NB4 (cell line): ENCODE data around the gene NFRKB.
A peak's percentile ranks its signal among the peaks of the same experiment; 100 is the strongest.

Experiments used
- DNase-seq: peaks from one replicate; pipeline ENCODE4 v3.0.0; 2010; ENCODE audit warnings: low read depth
- H3K4me3 ChIP-seq: one replicate; pipeline ENCODE4 v1.5.1; 2011; ENCODE audit warnings: mild to moderate bottlenecking, low read depth, low read length, moderate library complexity
- CTCF ChIP-seq: IDR thresholded peaks from one replicate; pipeline ENCODE4 v1.5.1; 2012; ENCODE audit warnings: low read depth, low read length
- MYC ChIP-seq: IDR thresholded peaks from 2 replicates; pipeline ENCODE4 v1.6.1; 2011; ENCODE audit warnings: low read depth, low read length
- POLR2A ChIP-seq: IDR thresholded peaks from 2 replicates; pipeline ENCODE4 v1.6.1; 2011; ENCODE audit warnings: mild to moderate bottlenecking; ENCODE audit not compliant: insufficient read length; ENCODE audit errors: extremely low read depth
- TF ChIP-seq, protein P1 (sequence below): IDR thresholded peaks from 2 replicates; pipeline ENCODE4 v1.6.1; 2011; ENCODE audit warnings: low read depth, low read length

Gene NFRKB

GRCh38 chr11:129888451-129888850 lies 6.9 kb downstream of the NFRKB start:
- no peak overlapping the region for H3K4me3 ChIP-seq
- no peak for TF ChIP-seq MYC
- TF ChIP-seq CTCF, result no peak
- TF ChIP-seq, protein P1, sequence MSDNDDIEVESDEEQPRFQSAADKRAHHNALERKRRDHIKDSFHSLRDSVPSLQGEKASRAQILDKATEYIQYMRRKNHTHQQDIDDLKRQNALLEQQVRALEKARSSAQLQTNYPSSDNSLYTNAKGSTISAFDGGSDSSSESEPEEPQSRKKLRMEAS, result no peak
- TF ChIP-seq POLR2A, result no peak
- no peak for DNase-seq

DNA sequence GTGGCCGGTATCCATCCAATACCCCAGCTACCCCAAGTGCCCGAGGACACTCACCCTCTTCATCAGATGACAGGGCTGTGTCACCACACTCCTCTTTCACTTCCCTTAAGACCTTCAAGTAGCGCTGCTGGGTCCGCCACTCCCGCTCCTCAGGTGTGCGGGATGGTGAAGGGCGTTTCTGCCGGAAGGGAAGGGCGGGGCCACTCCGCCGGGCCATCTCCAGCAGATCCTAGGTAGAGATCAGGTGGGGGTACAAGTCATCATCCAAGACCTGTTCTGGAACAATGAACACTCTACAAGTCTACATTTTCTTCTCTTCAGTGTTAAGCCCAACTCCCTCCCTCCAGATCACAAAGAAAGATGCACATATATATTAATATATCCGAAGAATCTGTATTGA lies 10.0 kb downstream of the NFRKB start:
- no peak for DNase-seq
- no peak for TF ChIP-seq CTCF
- no peak overlapping the region for H3K4me3 ChIP-seq

- no peak for DNase-seq
- no peak overlapping the region for H3K4me3 ChIP-seq
- TF ChIP-seq POLR2A (no peak), CTCF (no peak)
- TF ChIP-seq, protein P1, result no peak
Observed at GRCh38 chr11:129884581-129884980, 10.8 kb downstream of the NFRKB start.

DNA sequence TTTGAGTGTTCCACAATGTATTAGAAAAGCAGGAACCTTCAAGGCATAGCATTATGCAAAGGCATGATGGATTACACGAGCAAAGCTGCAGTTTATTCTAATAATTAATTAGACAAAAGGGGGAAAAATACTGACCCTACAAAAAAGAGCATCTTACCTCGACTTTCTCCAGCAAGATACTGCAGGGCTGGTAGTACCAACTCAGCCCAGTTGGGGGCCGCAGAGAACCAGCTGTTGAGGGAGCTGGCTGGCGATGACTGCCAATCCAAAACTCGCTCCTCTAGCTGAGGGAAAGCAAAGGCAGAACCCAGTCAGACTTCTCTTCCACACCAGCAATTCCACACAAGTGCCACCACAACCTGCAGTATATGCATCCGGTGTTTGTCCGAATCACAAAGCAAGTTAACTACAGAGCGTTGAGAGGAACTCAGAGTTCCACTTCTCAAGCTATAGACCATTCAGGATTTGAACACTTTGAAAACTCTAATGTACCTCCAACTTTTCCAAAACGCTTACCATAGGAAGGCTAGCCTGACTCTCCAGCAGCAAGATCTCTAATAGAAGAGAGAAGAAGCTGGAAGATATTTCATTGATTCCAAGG lies 13.7 kb downstream of the NFRKB start:
- H3K4me3 ChIP-seq, result no peak overlapping the region
- TF ChIP-seq POLR2A (no peak), CTCF (peak; percentile 84), MYC (no peak)
- TF ChIP-seq, protein P1, result no peak
- peak; percentile 55 for DNase-seq

- H3K4me3 ChIP-seq, result no peak overlapping the region
- no peak for DNase-seq
- no peak for TF ChIP-seq CTCF
- no peak for TF ChIP-seq MYC
- TF ChIP-seq POLR2A, result no peak
- TF ChIP-seq, protein P1, result no peak
Observed at GRCh38 chr11:129880311-129880710, 15.1 kb downstream of the NFRKB start.

- DNase-seq, result no peak
- no peak overlapping the region for H3K4me3 ChIP-seq
- TF ChIP-seq MYC (no peak), POLR2A (no peak), CTCF (no peak)
- TF ChIP-seq, protein P1, result no peak
Observed at GRCh38 chr11:129871914-129872313, 23.5 kb downstream of the NFRKB start.
